Measurements from ENCODE around the gene DNAJA2. TPM values are rescaled to one million over a fixed set of nuclear protein-coding genes. Genes with fewer than 3 reads are reported as not detected.

DNAJA2 gene
- polyA plus RNA-seq, 1 donor from 2014 or later = 99.5 TPM

DNA sequence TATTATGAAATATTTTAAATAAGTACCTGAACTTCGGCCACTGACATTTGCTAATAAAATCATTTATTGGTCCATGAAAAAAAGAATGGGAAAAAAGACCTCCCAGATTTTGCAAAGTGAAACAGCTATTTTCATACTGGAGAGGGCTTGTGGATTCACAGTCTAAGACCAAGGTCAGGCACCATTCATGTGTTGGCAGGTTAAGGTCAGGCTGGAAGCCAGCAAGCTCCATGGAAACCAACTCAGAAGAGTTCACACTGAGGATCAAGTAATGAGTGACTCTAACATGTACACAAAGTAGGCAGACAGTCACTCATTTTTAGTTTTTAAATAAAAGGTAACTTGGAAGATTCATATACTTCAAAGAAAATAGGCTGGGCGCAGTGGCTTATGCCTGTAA is 3.4 kb downstream of the DNAJA2 start:
- Histone ChIP-seq H3K9me3 (ENCODE audit: low read length) (no peaks in the 10 kb centered on the region), H3K9me2 (ENCODE audit: insufficient read depth, low read length) (no peaks in the 10 kb centered on the region), H3K79me2 (replicated peaks; ENCODE audit: insufficient read depth, low read length) (peaks cover 42% of the 10 kb centered on the region), H2AFZ (ENCODE audit: low read depth, low read length) (no peak overlapping the region), H3F3A (ENCODE audit: insufficient read depth, low read length, poor library complexity, severe bottlenecking) (no peaks in the 10 kb centered on the region), H3K36me3 (ENCODE audit: insufficient read depth, low read length) (peaks cover 4% of the 10 kb centered on the region), H3K4me3 (ENCODE audit: low read length) (peak overlapping the region; percentile 20), H3K27ac (ENCODE audit: low read length) (no peak overlapping the region), H3K4me2 (ENCODE audit: low read length) (no peak overlapping the region), H3K9ac (ENCODE audit: low read length) (no peak overlapping the region), H4K20me1 (ENCODE audit: insufficient read depth) (no peaks in the 10 kb centered on the region), H3K27me3 (ENCODE audit: insufficient read depth, low read depth, low read length) (no peaks in the 10 kb centered on the region)
- no peak for TF ChIP-seq TAF1 (IDR thresholded peaks at IDR 0.05; ENCODE audit: low read depth)

DNA sequence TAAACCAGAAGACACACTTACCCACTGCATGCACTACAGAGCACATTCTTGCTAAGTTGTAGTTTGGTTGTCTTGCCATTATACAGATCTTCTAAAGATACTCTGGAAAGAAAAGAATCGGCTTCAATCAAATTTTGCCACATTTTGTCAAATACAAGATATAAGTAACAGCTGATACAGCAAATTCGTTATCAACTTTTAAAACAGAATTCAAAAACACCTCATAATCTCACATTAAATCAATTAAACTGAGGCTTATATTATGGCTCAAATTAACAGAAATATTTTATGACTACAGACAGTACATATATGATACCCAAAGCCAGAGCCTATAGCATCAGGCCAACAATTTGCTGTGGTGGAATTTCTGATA is 5.4 kb downstream of the DNAJA2 start:
- no peak overlapping the region for H3K4me2 ChIP-seq (ENCODE audit: low read length)
- no peaks in the 10 kb centered on the region for H3F3A ChIP-seq (ENCODE audit: insufficient read depth, low read length, poor library complexity, severe bottlenecking)
- no peaks in the 10 kb centered on the region for H3K9me3 ChIP-seq (ENCODE audit: low read length)
- no peak for TF ChIP-seq EP300 (conservative IDR thresholded peaks at IDR 0.05; ENCODE audit: poor library complexity, severe bottlenecking)
- no peak for TF ChIP-seq EZH2 (IDR thresholded peaks at IDR 0.05; ENCODE audit: borderline replicate concordance, insufficient read depth, low read length, poor library complexity, severe bottlenecking)
- TF ChIP-seq MXI1 (conservative IDR thresholded peaks at IDR 0.05; ENCODE audit: poor library complexity, severe bottlenecking) = no peak
- TF ChIP-seq TAF1 (IDR thresholded peaks at IDR 0.05; ENCODE audit: low read depth) = no peak
- TF ChIP-seq, protein P1, sequence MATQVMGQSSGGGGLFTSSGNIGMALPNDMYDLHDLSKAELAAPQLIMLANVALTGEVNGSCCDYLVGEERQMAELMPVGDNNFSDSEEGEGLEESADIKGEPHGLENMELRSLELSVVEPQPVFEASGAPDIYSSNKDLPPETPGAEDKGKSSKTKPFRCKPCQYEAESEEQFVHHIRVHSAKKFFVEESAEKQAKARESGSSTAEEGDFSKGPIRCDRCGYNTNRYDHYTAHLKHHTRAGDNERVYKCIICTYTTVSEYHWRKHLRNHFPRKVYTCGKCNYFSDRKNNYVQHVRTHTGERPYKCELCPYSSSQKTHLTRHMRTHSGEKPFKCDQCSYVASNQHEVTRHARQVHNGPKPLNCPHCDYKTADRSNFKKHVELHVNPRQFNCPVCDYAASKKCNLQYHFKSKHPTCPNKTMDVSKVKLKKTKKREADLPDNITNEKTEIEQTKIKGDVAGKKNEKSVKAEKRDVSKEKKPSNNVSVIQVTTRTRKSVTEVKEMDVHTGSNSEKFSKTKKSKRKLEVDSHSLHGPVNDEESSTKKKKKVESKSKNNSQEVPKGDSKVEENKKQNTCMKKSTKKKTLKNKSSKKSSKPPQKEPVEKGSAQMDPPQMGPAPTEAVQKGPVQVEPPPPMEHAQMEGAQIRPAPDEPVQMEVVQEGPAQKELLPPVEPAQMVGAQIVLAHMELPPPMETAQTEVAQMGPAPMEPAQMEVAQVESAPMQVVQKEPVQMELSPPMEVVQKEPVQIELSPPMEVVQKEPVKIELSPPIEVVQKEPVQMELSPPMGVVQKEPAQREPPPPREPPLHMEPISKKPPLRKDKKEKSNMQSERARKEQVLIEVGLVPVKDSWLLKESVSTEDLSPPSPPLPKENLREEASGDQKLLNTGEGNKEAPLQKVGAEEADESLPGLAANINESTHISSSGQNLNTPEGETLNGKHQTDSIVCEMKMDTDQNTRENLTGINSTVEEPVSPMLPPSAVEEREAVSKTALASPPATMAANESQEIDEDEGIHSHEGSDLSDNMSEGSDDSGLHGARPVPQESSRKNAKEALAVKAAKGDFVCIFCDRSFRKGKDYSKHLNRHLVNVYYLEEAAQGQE (IDR thresholded peaks at IDR 0.05; ENCODE audit: borderline replicate concordance) = no peak
- TF ChIP-seq, protein P2, sequence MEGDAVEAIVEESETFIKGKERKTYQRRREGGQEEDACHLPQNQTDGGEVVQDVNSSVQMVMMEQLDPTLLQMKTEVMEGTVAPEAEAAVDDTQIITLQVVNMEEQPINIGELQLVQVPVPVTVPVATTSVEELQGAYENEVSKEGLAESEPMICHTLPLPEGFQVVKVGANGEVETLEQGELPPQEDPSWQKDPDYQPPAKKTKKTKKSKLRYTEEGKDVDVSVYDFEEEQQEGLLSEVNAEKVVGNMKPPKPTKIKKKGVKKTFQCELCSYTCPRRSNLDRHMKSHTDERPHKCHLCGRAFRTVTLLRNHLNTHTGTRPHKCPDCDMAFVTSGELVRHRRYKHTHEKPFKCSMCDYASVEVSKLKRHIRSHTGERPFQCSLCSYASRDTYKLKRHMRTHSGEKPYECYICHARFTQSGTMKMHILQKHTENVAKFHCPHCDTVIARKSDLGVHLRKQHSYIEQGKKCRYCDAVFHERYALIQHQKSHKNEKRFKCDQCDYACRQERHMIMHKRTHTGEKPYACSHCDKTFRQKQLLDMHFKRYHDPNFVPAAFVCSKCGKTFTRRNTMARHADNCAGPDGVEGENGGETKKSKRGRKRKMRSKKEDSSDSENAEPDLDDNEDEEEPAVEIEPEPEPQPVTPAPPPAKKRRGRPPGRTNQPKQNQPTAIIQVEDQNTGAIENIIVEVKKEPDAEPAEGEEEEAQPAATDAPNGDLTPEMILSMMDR (IDR thresholded peaks at IDR 0.05; ENCODE audit: poor library complexity, severe bottlenecking) = no peak
- no peak for TF ChIP-seq POLR2AphosphoS5 (IDR thresholded peaks at IDR 0.05)
- no peak for TF ChIP-seq RAD21 (conservative IDR thresholded peaks at IDR 0.05)
- no peak for TF ChIP-seq SMC3 (conservative IDR thresholded peaks at IDR 0.05; ENCODE audit: poor library complexity)
- no peak overlapping the region for H2AFZ ChIP-seq (ENCODE audit: low read depth, low read length)
- H3K27ac ChIP-seq (ENCODE audit: low read length) = no peak overlapping the region
- no peaks in the 10 kb centered on the region for H3K9me2 ChIP-seq (ENCODE audit: insufficient read depth, low read length)
- no peak overlapping the region for H3K9ac ChIP-seq (ENCODE audit: low read length)
- H4K20me1 ChIP-seq (ENCODE audit: insufficient read depth) = no peaks in the 10 kb centered on the region
- peaks cover 7% of the 10 kb centered on the region for H3K36me3 ChIP-seq (ENCODE audit: insufficient read depth, low read length)
- H3K27me3 ChIP-seq (ENCODE audit: insufficient read depth, low read depth, low read length) = no peaks in the 10 kb centered on the region
- peaks cover 42% of the 10 kb centered on the region for H3K79me2 ChIP-seq (replicated peaks; ENCODE audit: insufficient read depth, low read length)
- H3K4me3 ChIP-seq (ENCODE audit: low read length) = no peak overlapping the region

DNA sequence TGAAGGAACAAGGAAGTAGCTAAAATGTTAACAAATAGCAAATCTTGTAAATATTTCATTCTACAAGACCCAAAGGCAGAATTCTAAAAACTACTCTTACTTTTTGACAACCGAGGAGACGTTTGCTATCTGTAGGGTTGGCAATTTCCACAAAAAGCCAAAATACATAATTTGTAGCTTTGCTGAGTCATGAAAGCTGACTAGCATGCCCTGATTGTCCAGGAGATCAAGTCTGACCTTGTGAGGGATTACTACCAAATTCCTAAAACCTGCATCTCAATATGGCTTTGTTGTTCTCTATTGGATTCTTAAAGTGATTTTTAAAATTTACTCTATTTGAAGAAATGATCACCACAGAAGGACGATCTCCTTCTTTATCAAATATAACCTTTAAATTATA is 10.8 kb downstream of the DNAJA2 start:
- Histone ChIP-seq H3K36me3 (ENCODE audit: insufficient read depth, low read length) (peaks cover 3% of the 10 kb centered on the region), H3K9me2 (ENCODE audit: insufficient read depth, low read length) (no peaks in the 10 kb centered on the region), H3K27ac (ENCODE audit: low read length) (no peak overlapping the region), H3K79me2 (replicated peaks; ENCODE audit: insufficient read depth, low read length) (no peaks in the 10 kb centered on the region), H2AFZ (ENCODE audit: low read depth, low read length) (no peak overlapping the region), H3K9ac (ENCODE audit: low read length) (no peak overlapping the region), H3K9me3 (ENCODE audit: low read length) (no peaks in the 10 kb centered on the region), H3K4me2 (ENCODE audit: low read length) (no peak overlapping the region), H4K20me1 (ENCODE audit: insufficient read depth) (no peaks in the 10 kb centered on the region), H3K4me3 (ENCODE audit: low read length) (no peak overlapping the region), H3F3A (ENCODE audit: insufficient read depth, low read length, poor library complexity, severe bottlenecking) (no peaks in the 10 kb centered on the region), H3K27me3 (ENCODE audit: insufficient read depth, low read depth, low read length) (no peaks in the 10 kb centered on the region)
- TF ChIP-seq POLR2AphosphoS5 (IDR thresholded peaks at IDR 0.05) = no peak
- no peak for TF ChIP-seq RAD21 (conservative IDR thresholded peaks at IDR 0.05)
